Left renal pelvis (tissue), 4 donors: ENCODE measurements around the gene LRRC1. TPM values are rescaled to one million over a fixed set of nuclear protein-coding genes. Genes with fewer than 3 reads are reported as not detected.

Experiments
- DNase-seq, 4 donors: peaks; one replicate each; pipeline ENCODE4 v3.0.0-alpha.2; 2013; ENCODE audit warnings: low read depth in 4 of 4, low spot score in 3 of 4
- polyA plus RNA-seq, 4 donors: library from polyadenylated mRNA; unstranded; fragments of 120-200 nt; gene quantifications; one replicate each; pipeline ENCODE4 v1.2.1, GENCODE V29; 2013; ENCODE audit not compliant: insufficient read length in 4 of 4

The LRRC1 gene
- polyA plus RNA-seq, 4 donors: 8.3 to 31.6 (median 29.9) TPM

- DNase-seq: no peak
These were observed 45.2 kb downstream of the LRRC1 start for GRCh38 chr6:53840027-53840426.

- DNase-seq: no peak
These were observed 50.7 kb downstream of the LRRC1 start for GRCh38 chr6:53845280-53846195.

GRCh38 chr6:53846250-53846649 lies 51.4 kb downstream of the LRRC1 start:
- no peak for DNase-seq

- no peak for DNase-seq
These were observed 53.0 kb downstream of the LRRC1 start for GRCh38 chr6:53847796-53848314.

GRCh38 chr6:53850527-53850926 lies 55.7 kb downstream of the LRRC1 start:
- no peak for DNase-seq

- DNase-seq: no peak
These were observed 56.8 kb downstream of the LRRC1 start for GRCh38 chr6:53851561-53851960.

GRCh38 chr6:53852805-53853204 lies 58.0 kb downstream of the LRRC1 start:
- DNase-seq: no peak

- DNase-seq: no peak
These were observed 60.2 kb downstream of the LRRC1 start for GRCh38 chr6:53854843-53855567.

GRCh38 chr6:53855940-53856339 lies 61.1 kb downstream of the LRRC1 start:
- no peak for DNase-seq

GRCh38 chr6:53857318-53858094 lies 62.7 kb downstream of the LRRC1 start:
- DNase-seq: no peak

GRCh38 chr6:53858196-53858595 lies 63.4 kb downstream of the LRRC1 start:
- no peak for DNase-seq

GRCh38 chr6:53858913-53859312 lies 64.1 kb downstream of the LRRC1 start:
- DNase-seq: no peak

- DNase-seq: no peak
These were observed 65.7 kb downstream of the LRRC1 start for GRCh38 chr6:53860511-53860910.

GRCh38 chr6:53861518-53861917 lies 66.7 kb downstream of the LRRC1 start:
- DNase-seq: no peak

- DNase-seq: no peak
These were observed 68.1 kb downstream of the LRRC1 start for GRCh38 chr6:53862662-53863462.

- no peak for DNase-seq
These were observed 70.0 kb downstream of the LRRC1 start for GRCh38 chr6:53864781-53865180.

- DNase-seq: no peak
These were observed 71.4 kb downstream of the LRRC1 start for GRCh38 chr6:53866226-53866625.

- DNase-seq: no peak
These were observed 73.8 kb downstream of the LRRC1 start for GRCh38 chr6:53868626-53869025.

- DNase-seq: no peak
These were observed 75.2 kb downstream of the LRRC1 start for GRCh38 chr6:53869964-53870363.

GRCh38 chr6:53873922-53874321 lies 79.1 kb downstream of the LRRC1 start:
- no peak for DNase-seq
